NCI-H2171 (cell line): ENCODE measurements around the gene TSEN2.
"Not testable (repeated sequence)": the region's sequence is repeated elsewhere in the genome, so short reads cannot be mapped to it uniquely, and the experiment has no call there.

Experiments
- DNase-seq: peaks from one replicate; lab custom pipeline; 2025; lab: John Stamatoyannopoulos, UW

Gene TSEN2

DNA sequence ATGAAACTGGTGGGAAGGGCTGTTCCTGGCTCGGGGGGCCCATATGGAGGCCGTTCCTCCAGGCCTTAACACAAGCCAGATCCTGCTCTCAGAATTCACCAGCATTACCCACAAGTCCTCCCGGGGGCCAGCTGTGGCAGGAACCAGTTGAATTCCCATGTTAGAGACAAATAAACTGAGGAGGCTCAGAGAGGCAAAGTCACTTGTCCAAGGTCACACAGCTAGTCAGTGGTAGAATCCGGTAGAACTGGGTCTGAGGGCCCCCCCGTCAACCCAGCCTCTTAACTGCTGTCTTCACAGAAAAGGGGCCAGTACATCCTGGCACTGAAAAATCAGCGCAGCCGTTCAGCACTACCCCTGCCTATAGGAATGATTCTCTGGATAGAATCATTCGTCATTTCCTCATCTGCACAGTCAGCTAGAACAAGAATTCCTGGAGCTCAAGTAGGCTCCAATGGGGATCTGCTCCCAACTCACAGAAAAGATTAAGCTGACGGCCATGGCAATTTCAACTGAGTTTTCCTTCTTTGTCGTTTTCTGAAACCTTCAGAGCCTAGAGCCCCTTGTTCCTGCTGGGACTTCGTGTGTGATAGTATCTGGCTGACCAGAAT is 12.2 kb upstream of the TSEN2 start:
- DNase-seq, result no peak

DNA sequence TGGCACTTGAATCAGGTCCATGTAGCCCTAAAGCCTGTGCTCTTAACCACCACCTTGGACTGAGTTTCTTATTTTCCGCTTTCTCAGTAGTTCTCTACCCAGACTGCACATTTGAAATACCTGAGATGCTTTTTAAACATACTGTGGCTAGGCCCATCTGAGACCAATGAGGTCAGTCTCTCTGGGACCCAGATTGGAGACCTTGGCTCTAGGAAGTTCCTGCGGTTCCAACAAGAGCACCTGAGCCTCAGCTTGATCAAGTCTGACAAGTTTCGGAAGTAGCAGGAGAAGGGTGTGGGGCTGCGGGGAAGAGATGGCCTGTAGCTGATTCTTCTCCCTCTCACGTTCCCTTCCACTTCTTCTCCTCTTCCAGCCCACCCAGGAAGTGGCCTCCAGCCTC is 11.5 kb upstream of the TSEN2 start:
- DNase-seq, result no peak

DNA sequence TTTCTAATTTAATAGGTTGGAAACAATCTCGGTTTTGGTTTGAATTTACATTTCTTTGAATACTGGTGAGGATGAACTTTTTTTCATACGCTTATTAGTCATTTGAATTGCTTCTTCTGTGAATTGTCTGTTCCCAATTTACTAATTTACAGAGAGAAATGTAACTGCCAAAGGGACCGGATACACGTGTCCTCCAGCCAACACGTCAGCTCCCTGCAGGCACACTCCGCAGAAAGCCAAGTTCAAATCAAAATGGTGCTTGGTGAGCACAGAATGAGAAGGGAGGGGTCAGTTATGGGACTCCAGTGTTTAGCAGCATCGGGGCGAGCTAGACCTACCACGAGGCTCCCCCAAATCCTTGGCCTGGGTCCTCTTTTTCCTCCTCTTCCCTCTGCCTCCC is 10.8 kb upstream of the TSEN2 start:
- no peak for DNase-seq

DNA sequence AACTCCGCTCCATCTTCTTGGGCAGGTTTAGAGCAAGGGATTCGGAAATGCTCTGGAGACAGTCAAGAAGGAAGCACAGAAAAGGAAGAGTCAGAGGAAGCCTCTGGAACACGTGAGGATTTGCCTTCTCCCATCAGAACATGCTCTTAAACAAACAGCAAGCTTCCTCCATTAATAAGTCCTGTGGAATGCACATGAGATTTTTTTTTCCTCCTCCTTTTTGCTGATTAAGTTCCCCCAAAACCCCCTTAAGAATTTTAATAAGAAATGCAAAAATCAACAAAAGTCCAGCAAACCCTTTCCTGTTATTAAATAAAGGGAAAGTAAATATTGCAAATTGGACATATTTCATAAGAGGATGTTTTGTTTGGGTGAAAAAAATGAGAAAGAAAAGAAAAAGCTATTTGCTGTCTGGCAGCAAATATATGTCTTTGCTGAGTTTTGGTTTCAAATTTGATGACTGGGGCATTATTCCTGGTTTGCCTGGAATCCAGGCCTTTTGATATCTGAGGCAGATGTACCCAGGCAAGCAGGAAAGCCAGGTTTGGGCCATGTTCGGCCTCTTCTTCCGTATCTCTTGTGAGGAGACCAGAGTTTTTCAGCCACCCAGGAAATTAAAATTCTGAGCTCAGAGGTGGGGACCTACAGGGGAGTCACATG is 7.9 kb upstream of the TSEN2 start:
- DNase-seq, result no peak

DNA sequence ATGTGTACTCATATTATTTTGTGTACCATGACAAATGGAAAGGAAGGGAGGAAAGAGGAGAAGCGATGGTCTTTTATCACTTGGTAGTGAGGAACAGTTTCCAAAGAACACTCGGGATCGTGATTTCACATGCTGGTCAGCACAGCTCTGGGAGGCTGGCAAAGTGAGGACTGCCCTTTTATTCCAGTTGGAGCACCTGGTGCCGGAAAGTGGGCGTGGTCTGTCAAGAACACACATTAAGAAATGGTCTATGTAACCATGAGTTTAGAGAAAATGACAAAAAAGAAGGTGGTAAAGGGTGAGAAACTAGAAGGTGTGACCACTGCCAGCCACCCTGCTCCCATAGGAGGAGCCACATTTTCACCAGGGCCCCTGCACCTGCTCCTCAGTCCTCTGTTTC is 7.0 kb upstream of the TSEN2 start:
- DNase-seq, result no peak

DNA sequence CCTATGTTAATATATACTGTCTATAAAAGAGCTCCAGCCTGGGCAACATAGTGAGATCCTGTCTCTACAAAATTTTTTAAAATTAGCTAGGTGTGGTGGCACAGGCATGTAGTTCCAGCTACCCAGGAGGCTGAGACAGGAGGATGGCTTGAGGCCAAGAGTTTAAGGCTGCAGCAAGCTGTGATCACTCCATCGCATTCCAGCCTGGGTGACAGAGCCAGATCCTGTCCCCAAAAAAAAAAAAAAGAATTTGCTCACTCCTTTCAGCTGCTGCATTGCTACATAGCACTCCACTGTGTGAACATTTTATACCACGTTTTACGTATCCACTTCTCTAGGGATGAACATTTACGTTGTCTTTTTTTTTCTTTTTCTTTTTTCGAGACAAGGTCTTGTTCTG is 6.0 kb upstream of the TSEN2 start:
- DNase-seq, result no peak

DNA sequence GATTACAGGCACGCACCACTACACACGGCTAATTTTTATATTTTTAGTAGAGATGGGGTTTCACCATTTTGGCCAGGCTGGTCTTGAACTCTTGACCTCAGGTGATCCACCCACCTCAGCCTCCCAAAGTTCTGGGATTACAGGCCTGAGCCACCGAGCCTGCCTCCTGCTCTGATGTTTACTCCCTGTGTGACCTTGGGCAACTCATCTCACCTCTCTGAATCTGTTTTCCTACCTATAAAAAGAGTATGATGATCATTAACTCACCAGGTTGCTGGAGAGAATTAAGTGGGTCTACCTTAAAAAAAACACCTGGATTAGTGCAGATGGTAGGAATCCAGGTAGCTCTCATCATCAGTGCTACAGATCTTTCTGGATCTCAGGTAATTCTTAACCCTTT is 5.1 kb upstream of the TSEN2 start:
- DNase-seq, result not testable (repeated sequence)

DNA sequence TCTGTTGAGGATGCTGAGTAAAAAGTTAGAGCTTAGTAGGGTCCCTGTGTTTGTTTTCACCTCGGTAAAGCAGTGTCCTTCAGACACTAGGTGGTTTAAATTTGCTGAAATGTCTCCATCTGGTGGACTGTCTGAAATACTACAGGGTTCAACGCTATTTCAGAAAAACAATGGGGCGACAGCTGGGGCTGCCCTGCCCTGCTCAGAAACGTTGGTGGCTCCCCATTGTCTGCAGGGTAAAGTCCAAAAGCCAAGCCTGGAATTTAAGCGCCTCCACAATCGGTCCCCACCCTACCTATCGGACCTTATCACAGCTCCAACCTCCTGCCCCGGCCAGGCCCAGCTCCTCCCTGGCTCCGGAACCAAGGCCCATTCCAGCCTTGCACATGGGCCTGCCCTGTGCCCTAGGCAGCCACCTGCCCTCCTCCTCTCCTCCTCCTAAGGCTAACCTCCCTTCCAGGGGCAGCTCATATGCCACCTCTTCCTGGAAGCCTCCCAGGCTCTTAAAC is 4.3 kb upstream of the TSEN2 start:
- DNase-seq, result no peak

DNA sequence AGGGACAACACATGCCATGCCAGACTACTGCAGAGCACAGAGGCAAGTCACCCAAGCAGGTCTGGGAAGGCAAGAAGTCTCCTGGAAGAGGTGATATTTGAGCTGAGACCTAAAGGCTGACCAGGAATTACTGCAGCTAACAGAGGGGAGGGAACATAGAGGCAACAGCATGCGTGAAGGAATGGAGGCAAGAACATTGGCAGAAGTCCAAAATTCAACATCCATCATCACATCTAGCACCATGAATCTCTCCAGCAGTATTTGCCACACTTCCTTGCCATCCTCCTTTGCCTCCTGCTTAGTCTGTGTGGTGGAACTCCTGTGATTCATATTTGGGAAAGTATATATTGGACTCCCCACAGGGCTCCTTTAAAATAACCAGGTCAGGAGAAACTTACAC is 870 bp upstream of the TSEN2 start:
- no peak for DNase-seq

DNA sequence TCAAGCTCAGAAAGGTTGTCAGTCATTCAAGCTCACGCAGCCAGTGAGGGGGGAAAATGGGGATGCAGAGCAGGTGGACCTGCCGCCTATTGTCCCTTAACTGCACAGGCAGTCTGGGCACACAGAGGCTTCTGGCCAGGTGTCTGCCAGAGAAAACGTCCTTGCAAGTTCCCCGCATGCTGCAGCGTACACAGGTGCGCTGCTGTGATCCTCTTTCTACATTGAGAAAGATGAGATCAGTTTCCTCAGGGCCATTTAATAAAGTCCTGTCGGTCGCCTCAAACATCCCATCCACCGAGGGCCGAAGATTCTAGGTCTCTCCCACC is 445 bp upstream of the TSEN2 start:
- no peak for DNase-seq

DNA sequence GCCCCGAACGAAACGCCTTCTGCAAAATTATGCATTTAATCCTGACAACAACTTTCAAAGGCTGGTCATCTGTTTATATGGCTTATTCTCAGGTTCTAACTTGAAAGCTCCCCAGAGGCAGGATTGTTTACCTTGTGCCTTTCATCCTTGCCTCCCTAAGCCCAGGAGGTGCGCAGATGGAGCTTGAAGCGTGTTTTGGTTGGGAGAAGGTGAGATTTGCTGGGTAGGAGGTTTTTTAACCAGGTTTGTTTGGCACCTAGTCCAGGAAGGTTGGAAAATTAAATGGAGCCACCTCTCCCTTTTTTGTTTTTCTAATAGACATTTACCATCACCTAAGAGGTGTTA is 675 bp downstream of the TSEN2 start:
- DNase-seq, result peak; percentile 54

DNA sequence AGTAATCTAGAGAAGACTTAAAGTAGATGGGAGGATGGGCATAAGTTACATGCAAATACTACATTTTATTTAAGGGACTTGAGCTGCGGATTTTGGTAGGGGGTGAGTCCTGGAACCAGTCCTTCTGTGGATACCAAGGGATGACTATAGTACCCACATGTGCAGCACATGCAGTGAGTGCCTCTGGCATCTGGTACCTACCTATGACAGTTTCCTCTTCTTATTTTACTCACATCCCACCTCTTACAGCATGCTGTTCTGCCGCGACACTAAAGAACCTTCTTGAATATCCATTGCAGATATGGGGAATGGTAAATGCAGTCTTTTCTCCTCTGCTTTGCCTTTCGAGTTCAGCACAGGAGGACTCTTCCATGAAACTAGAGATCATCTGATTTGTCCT is 1.7 kb downstream of the TSEN2 start:
- no peak for DNase-seq

DNA sequence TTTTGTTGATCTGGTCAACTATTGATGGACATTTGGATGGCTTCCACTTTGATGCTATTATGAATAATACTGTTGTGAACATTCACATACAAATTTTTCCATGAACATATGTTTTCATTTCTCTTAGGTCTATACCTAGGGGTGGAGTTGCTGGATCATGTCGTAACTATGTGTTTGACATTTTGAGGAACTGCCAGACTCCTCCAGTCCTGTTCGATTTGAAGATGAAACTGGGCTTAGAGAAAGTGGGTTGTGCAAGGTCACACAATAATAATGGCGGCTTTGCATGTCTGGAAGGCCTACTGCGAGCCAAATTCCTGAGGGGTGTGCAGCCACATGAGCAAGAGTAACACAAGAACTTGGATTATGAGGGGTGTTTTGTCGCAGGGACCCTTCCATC is 2.6 kb downstream of the TSEN2 start:
- no peak for DNase-seq

DNA sequence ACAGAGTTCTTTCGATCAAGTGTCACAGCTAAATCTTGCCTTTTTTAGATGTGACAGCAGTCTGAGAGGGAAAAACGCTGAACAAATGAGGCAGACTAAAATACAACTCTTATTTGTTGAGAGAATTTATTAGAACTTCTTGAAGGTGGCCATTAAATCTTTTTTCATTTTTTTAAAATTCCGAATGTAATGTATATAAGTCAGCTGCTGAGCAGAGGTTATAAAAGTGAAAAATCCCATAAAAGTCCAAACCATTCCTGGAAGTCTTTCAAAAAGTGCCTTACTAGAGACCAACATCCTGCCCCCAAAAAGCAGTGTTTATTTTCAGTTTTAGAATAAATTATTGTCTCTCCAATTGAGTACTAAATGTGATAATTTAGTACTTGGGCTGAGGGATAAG is 3.1 kb downstream of the TSEN2 start:
- no peak for DNase-seq

DNA sequence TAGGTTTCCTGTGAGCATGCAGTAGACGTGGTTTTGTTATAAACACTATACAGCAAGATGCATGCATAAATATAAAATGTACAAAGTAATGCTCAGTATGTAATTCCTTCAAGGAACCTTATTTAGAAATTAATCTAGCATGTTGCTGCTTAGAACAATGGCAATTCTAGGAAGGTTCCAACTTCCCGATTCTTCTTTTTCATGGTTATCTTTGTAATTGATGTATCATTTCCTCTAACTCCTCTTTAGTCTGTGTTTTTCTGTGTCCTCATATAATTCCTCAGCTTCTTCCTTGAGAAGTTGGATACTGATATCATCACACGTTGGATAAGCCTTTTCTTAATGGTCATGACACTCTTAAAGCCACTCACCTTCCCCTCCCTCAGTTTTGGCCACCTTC is 3.5 kb downstream of the TSEN2 start:
- no peak for DNase-seq

DNA sequence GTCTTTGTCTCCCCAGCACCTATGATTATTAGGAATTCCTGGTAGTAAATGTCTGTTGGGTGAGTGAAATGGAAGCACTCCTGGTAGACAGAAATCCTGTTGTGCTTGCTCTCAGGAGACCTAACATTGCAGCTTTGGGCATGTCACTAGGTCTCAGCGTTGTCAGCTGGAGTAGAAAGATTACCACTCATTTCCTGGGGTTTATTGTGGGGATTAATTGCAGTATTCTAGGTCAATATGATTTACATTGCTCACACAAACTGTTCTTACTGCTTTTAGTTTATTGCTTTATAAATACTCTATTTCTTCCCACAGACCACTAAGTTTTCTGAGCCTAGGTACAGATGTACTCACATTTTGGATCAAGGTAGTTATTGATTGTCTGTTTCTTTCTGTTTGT is 5.1 kb downstream of the TSEN2 start:
- DNase-seq, result no peak

DNA sequence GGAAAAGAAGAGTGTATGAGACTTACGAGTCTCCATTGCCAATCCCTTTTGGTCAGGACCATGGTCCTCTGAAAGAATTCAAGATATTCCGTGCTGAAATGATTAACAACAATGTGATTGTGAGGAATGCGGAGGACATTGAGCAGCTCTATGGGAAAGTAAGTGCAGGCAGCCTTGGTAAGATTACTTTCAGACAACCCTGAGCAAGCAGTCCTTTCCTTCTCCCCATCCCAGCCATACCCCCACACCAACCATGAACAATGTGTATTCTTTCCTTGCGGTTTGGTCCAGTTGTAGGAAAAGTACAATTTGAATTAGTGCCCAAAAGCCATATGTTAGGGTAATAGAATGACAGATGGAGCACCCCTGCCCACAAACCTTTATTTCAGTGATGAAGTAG is 5.6 kb downstream of the TSEN2 start:
- no peak for DNase-seq

DNA sequence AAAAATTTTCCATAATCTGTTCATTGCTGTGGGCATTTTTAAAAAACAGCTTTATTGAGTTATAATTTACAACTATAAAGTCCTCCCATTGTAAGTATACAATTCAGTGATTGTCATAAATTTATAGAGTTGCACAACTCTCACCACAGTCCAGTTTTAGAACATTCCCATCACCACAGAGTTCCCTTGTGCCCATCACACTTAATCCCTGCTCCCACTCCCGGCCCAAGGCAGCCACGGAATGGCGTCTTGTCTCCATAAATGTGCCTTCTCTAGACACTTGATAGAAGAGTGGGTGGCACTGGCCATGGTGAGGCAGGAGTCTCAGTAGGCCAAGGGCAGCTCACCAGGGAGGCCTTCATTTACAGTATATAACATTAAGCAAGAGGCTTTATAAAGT is 6.3 kb downstream of the TSEN2 start:
- DNase-seq, result no peak

DNA sequence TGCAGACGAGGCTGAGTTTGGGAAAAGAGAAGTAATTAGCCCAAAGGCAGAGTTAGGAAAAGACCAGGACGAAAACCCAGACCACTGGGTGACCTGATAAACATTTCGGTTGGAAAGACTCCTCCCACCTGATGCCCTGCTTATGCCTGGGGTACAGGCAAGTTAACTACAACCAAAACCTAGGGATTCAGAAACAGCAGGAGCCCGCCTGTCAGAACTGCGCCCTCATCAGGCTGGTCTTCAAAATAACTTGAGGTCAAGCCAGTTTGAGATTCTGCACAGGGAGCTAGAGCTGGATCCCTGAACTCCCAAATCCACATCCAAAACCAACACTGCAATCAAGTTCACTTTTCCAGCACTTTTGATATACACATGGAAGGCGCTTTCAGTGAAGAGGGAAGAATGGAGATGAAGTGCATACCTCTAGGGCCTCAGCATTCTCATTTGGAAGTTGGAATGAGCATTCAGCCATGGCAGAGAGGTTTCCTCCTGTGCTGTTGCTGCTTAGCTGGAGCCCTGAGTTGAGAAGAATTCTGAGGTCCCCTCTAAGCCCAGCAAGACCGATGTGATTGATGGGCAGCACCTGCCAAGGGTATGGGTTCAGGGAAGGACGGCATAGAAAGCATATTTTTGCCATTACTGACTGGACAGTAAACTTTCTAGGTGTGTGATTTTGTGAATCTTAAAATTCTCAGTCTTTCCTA is 11.6 kb downstream of the TSEN2 start:
- no peak for DNase-seq

DNA sequence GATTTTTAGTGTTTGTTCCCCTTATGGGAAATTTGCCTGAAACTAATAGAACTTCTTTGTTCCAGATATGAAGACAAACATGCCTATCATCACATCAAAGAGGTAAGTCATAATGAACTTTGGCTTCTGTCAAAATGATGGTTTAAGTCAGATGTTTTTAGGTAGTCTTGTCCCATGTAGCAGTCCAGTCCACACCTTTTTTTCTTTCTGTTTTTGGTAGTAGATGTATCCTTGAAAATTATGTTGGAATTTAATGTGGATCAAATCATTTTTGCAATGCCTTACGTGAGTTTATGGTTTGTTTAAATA is 12.1 kb downstream of the TSEN2 start:
- no peak for DNase-seq

DNA sequence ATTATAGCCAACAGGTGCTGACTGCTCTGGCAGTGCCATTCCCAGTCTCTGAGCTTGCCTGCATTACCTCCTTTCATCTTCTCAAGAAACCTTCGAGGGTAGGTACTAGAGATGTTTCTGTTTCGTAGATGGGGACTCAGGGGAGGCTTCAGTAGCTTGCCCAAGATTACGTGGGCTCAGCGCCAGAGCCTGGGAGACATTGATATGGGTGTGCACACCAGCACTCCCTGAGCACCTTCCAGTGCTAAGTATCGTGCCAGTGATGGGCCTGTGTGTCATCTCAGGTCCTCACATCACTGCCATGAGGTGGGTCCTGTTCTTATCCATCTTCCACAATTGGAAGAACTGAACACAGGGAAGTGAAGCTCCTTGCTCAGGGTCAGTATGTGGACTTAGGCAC is 15.2 kb downstream of the TSEN2 start:
- no peak for DNase-seq

DNA sequence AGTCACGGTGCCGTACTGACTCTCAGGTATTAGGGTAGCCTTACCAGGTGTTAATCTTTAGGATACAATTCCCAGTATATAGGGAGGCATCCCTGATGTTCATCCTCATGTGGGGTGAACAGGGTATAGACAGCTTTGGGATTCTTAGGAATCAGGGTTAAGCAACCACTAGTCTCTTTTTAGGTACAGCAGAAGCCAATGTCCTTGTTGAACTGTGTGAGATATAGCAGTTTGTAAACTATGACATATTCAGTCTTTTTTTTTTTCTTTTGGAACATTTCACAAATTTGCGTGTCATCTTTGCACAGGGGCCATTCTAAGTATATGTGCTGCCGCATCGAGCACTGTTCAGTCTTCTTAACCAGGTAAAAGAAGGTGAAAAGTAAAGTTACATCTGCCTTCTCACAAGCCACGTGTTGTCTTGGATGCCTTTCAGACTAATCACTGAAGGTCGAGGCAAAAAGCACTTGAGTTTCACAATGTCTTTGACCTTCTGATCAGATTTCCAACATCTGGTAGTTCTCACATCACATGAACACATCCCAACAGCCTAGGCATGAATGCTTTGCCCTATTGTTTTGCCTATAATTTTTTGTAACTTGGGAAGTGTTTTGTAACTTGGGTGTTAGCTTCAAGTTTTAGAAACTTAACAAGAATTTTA is 17.2 kb downstream of the TSEN2 start:
- peak; percentile 15 for DNase-seq

DNA sequence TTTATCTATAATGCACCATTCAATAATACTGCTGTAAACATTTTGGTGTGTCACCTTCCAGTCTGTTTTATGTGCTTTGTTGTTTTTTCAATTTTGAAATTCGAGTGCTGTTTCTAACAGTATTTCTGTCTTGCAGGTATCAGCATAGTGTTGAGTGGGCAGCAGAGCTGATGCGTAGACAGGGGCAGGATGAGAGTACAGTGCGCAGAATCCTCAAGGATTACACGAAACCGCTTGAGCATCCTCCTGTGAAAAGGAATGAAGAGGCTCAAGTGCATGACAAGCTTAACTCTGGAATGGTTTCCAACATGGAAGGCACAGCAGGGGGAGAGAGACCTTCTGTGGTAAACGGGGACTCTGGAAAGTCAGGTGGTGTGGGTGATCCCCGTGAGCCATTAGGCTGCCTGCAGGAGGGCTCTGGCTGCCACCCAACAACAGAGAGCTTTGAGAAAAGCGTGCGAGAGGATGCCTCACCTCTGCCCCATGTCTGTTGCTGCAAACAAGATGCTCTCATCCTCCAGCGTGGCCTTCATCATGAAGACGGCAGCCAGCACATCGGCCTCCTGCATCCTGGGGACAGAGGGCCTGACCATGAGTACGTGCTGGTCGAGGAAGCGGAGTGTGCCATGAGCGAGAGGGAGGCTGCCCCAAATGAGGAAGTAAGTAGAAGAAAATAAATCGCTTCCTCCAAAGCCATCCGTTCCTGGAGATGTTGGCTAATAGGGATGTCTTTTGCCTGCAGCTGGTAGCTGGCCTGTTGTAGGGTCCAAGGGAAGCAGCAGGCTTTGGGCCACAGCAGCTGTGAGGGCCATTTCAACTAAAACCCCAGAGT is 19.1 kb downstream of the TSEN2 start:
- DNase-seq, result no peak
